HG02938 (cell line): Measurements from ENCODE around the gene CD9.
"Not testable (repeated sequence)": the region's sequence is repeated elsewhere in the genome, so short reads cannot be mapped to it uniquely, and the experiment has no call there.

Experiments used
- ATAC-seq: cut with Tn5 transposase; IDR thresholded peaks from one replicate; pipeline ENCODE4 v1.9.1; 2021; ENCODE audit warnings: mild to moderate bottlenecking, moderate library complexity; ENCODE audit not compliant: unreplicated experiment

The CD9 gene

GRCh38 chr12:6198556-6198955, 1.6 kb upstream of the CD9 start:
- ATAC-seq, result no peak

- no peak for ATAC-seq
Observed at GRCh38 chr12:6198985-6199530, 1.1 kb upstream of the CD9 start.

- ATAC-seq, result no peak
Observed at GRCh38 chr12:6199531-6200255, 507 bp upstream of the CD9 start.

GRCh38 chr12:6201213-6201608, 1.0 kb downstream of the CD9 start:
- no peak for ATAC-seq

GRCh38 chr12:6201826-6202225, 1.6 kb downstream of the CD9 start:
- no peak for ATAC-seq

GRCh38 chr12:6202304-6202703, 2.1 kb downstream of the CD9 start:
- ATAC-seq, result no peak

- ATAC-seq, result no peak
Observed at GRCh38 chr12:6202846-6203245, 2.6 kb downstream of the CD9 start.

GRCh38 chr12:6203601-6204000, 3.4 kb downstream of the CD9 start:
- no peak for ATAC-seq

- no peak for ATAC-seq
Observed at GRCh38 chr12:6204533-6205143, 4.4 kb downstream of the CD9 start.

- ATAC-seq, result no peak
Observed at GRCh38 chr12:6205144-6205539, 4.9 kb downstream of the CD9 start.

GRCh38 chr12:6205761-6206160, 5.6 kb downstream of the CD9 start:
- no peak for ATAC-seq

- ATAC-seq, result no peak
Observed at GRCh38 chr12:6206327-6206726, 6.1 kb downstream of the CD9 start.

- no peak for ATAC-seq
Observed at GRCh38 chr12:6207259-6207925, 7.2 kb downstream of the CD9 start.

GRCh38 chr12:6208130-6208529, 7.9 kb downstream of the CD9 start:
- ATAC-seq, result no peak

- ATAC-seq, result not testable (repeated sequence)
Observed at GRCh38 chr12:6209428-6209827, 9.2 kb downstream of the CD9 start.

- ATAC-seq, result no peak
Observed at GRCh38 chr12:6211421-6211869, 11.2 kb downstream of the CD9 start.

- no peak for ATAC-seq
Observed at GRCh38 chr12:6212086-6212485, 11.9 kb downstream of the CD9 start.

- ATAC-seq, result no peak
Observed at GRCh38 chr12:6213969-6214368, 13.8 kb downstream of the CD9 start.

GRCh38 chr12:6214633-6215032, 14.4 kb downstream of the CD9 start:
- no peak for ATAC-seq

GRCh38 chr12:6215120-6215807, 15.1 kb downstream of the CD9 start:
- no peak for ATAC-seq

GRCh38 chr12:6215932-6216494, 15.8 kb downstream of the CD9 start:
- ATAC-seq, result no peak
